Body of pancreas (tissue), 4 donors: ENCODE results near the gene GRIA4.

ENCODE experiments used
- CTCF ChIP-seq, 7 experiments: fragments of 450-650 bp in 4 of 7; fragments of 200-600 bp in 3 of 7; sonication (generic) in 3 of 7; IDR thresholded peaks; one replicate each; pipeline ENCODE4 v1.5.1; 2016 to 2019; ENCODE audit warnings: antibody characterized with exemption in 7 of 7
- POLR2A ChIP-seq, 3 donors: fragments of 450-650 bp; IDR thresholded peaks; one replicate each; pipeline ENCODE4 v1.6.1; 2016; ENCODE audit warnings: antibody characterized with exemption in 3 of 3, mild to moderate bottlenecking in 2 of 3

GRCh38 chr11:105738251-105738650 lies 128.4 kb downstream of the GRIA4 start:
- TF ChIP-seq CTCF (IDR thresholded peaks at IDR 0.05) (no peak), POLR2A (IDR thresholded peaks at IDR 0.05) (no peak)
